ENCODE results near the gene SPO11.
A peak's percentile ranks its signal among the peaks of the same experiment; 100 is the strongest.

Gene SPO11

GRCh38 chr20:57379263-57379647 is 49.7 kb downstream of the SPO11 start:
- DNase-seq = no peak

DNA sequence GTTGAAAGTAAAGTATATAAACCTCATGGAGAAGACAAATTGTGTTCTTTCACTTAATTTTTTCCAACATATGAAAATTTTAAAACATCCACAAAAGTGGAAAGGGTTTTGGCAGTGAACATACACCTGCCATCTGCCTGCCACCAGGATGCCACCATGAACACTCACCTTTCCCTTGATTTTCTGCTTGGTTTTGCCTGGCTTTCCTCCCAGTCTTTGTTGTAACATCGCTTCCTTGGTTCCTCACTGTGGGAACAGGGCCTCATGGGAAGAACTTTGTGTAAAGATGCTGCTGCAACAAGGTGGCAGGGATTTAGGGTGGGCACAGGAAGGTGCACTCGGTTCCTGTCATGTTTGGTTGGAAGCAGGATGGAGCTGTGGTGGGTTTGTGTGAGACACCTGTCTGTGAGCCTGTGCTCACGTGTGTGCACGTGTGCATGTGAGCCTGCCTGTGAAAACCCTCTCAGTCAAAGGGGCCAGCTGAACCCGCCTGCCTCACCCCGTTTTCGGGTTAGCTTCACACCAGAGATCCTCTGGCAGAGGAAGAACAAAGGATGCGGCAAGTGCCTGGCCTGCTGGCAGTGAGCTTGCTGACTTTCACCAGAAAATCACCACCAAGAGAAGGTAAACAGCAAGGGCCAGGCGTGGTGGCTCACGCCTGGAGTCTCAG is 50.6 kb downstream of the SPO11 start:
- DNase-seq = no peak

- DNase-seq = peak; percentile 87
These were observed 52.2 kb downstream of the SPO11 start for GRCh38 chr20:57381596-57382503.

- no peak for DNase-seq
These were observed 52.9 kb downstream of the SPO11 start for GRCh38 chr20:57382516-57382915.

- DNase-seq = no peak
These were observed 54.1 kb downstream of the SPO11 start for GRCh38 chr20:57383447-57384347.

DNA sequence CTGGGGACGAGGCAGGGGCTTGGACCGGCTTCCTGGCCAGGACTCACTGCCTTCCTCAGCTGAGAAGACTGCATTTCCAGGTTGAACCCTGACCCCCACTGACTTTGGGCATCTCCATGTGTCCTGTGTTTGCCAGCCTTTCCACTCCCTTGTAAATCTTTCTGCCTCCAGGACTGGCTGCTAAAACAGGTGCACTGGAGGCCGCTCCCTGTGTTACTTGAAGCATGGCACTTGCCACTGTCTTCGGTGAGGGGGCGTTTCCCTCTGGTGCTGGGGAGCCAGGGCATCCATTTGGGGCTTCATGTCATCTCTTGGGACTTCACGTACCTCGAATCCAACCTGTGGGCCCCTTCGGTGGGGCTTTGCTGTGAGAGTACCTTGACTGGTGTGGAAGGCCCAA is 54.9 kb downstream of the SPO11 start:
- no peak for DNase-seq

- no peak for DNase-seq
These were observed 55.6 kb downstream of the SPO11 start for GRCh38 chr20:57384953-57385761.

- no peak for DNase-seq
These were observed 56.3 kb downstream of the SPO11 start for GRCh38 chr20:57385940-57386339.

DNA sequence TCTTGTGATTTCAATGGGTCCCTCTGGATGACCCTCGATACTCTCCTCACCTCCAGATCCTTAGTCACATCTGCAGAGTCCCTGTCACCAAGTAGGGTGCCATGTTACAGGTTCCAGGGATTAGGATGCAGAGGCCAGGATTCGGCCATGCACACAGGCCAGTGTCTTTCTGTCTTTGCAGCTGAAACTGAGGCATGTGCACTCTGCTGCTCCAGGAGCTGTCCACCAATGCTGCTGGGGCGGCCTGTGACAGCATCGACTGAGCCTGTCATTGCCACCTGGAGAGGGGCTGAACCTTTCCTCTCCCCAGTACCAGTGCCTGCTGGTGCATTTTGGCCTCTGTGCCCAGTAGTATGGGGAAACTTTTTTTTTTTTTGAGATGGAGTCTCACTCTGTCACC is 57.2 kb downstream of the SPO11 start:
- DNase-seq = no peak

DNA sequence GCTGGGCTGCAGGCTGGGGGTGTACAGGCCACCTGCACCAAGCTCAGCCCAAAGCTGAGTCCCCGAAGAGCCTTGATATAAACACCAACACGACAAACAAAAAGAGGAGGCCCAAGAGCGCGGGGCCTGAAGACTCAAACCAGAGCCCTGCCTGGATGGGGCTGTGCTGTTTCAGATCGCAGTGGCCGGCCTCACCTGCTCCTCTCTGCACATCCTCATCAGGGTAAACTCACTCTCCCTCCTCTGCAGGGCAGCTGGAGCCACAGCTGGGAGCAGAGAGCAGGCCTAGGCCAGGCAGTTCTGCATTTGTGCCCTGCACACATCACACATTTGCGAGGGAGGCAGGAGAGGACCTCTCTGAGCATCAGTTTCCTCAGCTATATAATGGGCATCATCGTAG is 57.9 kb downstream of the SPO11 start:
- DNase-seq = no peak

DNA sequence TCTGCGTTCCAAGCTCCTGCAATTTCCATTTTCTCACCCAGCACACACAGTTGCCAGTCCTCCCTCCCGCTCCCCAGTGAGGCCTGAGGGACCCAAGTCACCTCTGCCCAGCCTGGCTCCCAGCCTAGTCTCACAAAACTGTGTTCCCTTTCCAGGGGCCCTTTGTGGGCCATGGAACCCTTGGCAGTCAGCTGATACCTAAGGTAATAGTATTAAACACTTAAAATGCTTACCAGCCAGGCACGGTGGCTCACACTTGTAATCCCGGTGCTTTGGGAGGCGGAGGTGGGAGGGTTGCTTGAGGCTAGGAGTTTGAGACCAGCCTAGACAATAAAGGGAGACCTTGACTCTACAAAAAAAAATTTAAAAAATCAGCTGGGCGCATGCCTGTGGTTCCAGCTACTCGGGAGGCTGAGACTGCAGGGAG is 58.4 kb downstream of the SPO11 start:
- no peak for DNase-seq

DNA sequence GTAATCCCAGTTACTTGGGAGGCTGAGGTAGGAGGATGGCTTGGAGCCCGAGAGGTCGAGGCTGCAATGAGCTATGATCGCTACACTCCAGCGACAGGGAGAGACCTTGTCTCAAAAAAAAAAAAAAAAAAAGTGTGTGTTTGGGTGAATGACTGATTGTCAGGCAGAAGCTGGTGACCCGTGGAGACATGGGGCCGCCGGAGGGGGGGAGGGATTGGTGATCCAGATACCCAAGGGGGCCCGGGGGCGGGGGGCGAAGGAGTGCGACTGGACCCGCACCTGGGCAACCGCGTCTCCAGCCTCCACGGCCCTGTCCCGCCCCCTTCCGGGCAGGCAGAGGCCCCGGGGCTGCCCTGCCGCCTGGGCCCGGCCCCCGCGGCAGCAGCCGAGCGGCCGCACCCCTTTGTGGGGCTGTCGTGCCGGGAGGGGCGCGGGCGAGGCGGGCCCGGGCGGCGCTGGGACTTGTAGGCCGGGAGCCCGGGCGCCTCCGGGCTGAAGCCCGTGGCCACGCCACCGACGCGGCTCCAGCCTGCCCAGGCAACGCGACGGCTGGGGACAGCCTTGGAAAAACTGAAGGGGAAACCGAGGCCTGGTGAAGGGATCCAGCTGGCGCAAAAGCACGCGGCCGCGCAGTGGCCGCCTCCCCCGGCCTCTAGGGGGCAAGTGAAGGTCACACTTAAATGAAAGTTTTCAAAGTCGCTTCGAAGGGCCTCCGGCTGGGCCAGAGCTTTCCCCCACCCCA is 59.5 kb downstream of the SPO11 start:
- peak; percentile 65 for DNase-seq

GRCh38 chr20:57389695-57390603 is 60.3 kb downstream of the SPO11 start:
- DNase-seq = peak; percentile 79

DNA sequence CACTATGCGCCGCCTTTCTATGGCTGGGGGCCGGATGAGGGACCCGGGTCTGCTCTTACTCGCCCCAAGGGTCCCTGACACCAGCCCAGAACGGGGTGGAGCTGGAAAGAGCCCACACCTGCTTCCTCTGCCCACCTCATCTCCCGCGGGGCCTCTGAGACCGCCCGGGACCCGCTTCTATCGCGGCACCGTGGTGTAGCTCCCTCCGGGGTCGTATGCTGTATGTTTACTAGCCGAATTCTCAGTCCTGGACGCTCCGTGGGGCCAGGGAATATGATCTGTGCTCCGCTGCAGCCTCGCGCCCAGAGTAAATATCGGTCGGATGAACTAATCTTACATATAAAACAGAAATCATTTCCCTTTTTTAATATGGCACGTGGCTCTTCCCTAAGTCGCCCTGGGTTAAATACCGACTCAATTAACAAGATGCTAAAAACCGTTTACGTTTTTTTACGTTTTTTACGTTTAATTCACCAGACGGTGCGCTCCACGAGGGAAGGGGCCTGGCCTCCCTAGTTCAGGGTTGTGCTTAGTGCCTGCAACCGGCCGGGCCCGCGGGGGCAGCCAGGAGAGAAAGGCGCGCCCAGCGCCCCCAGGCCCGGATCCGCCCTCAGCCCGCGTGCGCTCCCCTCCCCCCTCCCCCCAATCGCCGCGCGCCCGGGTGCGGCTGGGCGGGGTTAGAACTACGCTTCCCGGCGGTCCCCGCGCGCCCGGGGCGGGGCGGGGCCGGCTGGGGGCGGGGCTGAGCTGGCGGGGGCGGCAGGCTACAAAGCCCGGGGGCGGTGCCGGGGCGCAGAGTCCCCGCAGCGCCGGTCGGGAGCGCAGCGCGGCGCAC is 61.2 kb downstream of the SPO11 start, which contains the start of gene RBM38:
TSS of gene RBM38 (plus strand) at position 793 of the 835 bp plus-strand sequence. CDS start 186 bp downstream, outside the sequence.
- DNase-seq = peak; percentile 75

- no peak for DNase-seq
These were observed 62.1 kb downstream of the SPO11 start for GRCh38 chr20:57391439-57392301.

GRCh38 chr20:57392512-57393271 is 63.1 kb downstream of the SPO11 start:
- peak; percentile 89 for DNase-seq
